Naive thymus-derived CD4-positive, alpha-beta T cell (primary cell): ENCODE results near the gene DIPK1C. TPM values are rescaled to one million over a fixed set of nuclear protein-coding genes. Genes with fewer than 3 reads are reported as not detected.

ENCODE experiments used
- ATAC-seq: fragments of 150-1000 bp; cut with Tn5 transposase; 2 replicates; pipeline ENCODE4 v1.10.0; 2021; ENCODE audit warnings: mild to moderate bottlenecking, moderate library complexity
- CTCF ChIA-PET: fragments of 350-600 bp; sonication (Branson Sonifier 250); formaldehyde crosslinking; loops from one replicate; lab custom pipeline; 2021; ENCODE audit warnings: antibody characterized with exemption; lab: Charles Lee
- POLR2A ChIA-PET: fragments of 350-600 bp; sonication (Branson Sonifier 250); formaldehyde crosslinking; loops from one replicate; lab custom pipeline; 2021; ENCODE audit warnings: antibody characterized with exemption, inconsistent platforms; lab: Charles Lee
- DNase-seq, 9 donors: peaks; one replicate each; pipeline versions ENCODE4 v3.0.0 to v3.0.0-alpha.2; 2020 to 2022; ENCODE audit warnings: mixed read lengths in 1 of 9
- H3K27ac ChIP-seq: one replicate; pipeline ENCODE4 v1.7.0; 2013; ENCODE audit warnings: mild to moderate bottlenecking, low read depth, low read length, moderate library complexity
- H3K27me3 ChIP-seq, 2 donors: one replicate each; pipeline ENCODE4 v1.7.0; 2013; ENCODE audit warnings: low read length in 2 of 2, mild to moderate bottlenecking in 2 of 2, moderate library complexity in 2 of 2; ENCODE audit not compliant: control insufficient read depth in 2 of 2, insufficient read depth in 2 of 2
- H3K36me3 ChIP-seq, 3 experiments: 1 replicate in 2 of 3; 2 replicates in 1 of 3; pipeline ENCODE4 v1.7.0; 2013; ENCODE audit warnings: low read length in 3 of 3, mild to moderate bottlenecking in 3 of 3, moderate library complexity in 1 of 3; ENCODE audit not compliant: insufficient read depth in 3 of 3, control insufficient read depth in 2 of 3
- H3K4me1 ChIP-seq, 2 donors: one replicate each; pipeline ENCODE4 v1.7.0; 2013; ENCODE audit warnings: low read length in 2 of 2, mild to moderate bottlenecking in 2 of 2, moderate library complexity in 1 of 2; ENCODE audit not compliant: control insufficient read depth in 2 of 2, insufficient read depth in 2 of 2
- H3K4me3 ChIP-seq: 2 replicates; pipeline ENCODE4 v1.7.0; 2013; ENCODE audit warnings: mild to moderate bottlenecking, low read length
- H3K9me3 ChIP-seq, 3 experiments: 1 replicate in 2 of 3; 2 replicates in 1 of 3; pipeline ENCODE4 v1.7.0; 2013; ENCODE audit warnings: low read length in 3 of 3; ENCODE audit not compliant: control insufficient read depth in 2 of 3
- H3K27ac Mint-ChIP-seq, 9 donors: one replicate each; pipeline ENCODE4 v1.8.0; 2020 to 2022; ENCODE audit warnings: mixed read lengths in 9 of 9, mild to moderate bottlenecking in 8 of 9, moderate library complexity in 5 of 9, inconsistent platforms in 2 of 9
- H3K27me3 Mint-ChIP-seq, 5 donors: one replicate each; pipeline ENCODE4 v1.8.0; 2021 to 2022; ENCODE audit warnings: mixed read lengths in 5 of 5, mild to moderate bottlenecking in 1 of 5
- H3K36me3 Mint-ChIP-seq, 5 donors: one replicate each; pipeline ENCODE4 v1.8.0; 2020 to 2022; ENCODE audit warnings: mixed read lengths in 5 of 5, mild to moderate bottlenecking in 3 of 5, inconsistent platforms in 1 of 5
- H3K4me1 Mint-ChIP-seq, 7 donors: one replicate each; pipeline ENCODE4 v1.8.0; 2020 to 2022; ENCODE audit warnings: mixed read lengths in 7 of 7, mild to moderate bottlenecking in 3 of 7, inconsistent platforms in 1 of 7
- H3K4me3 Mint-ChIP-seq, 10 donors: one replicate each; pipeline ENCODE4 v1.8.0; 2020 to 2022; ENCODE audit warnings: mild to moderate bottlenecking in 10 of 10, mixed read lengths in 10 of 10, moderate library complexity in 6 of 10, inconsistent platforms in 2 of 10
- H3K9me3 Mint-ChIP-seq, 11 donors: one replicate each; pipeline ENCODE4 v1.8.0; 2020 to 2022; ENCODE audit warnings: mixed read lengths in 11 of 11, mild to moderate bottlenecking in 4 of 11, inconsistent platforms in 1 of 11, moderate library complexity in 1 of 11
- intact Hi-C, 2 donors: fragments of 100-400 bp; cut with micrococcal nuclease; formaldehyde crosslinking; loops; one replicate each; pipeline ENCODE4 v1.15.1; 2023
- polyA plus RNA-seq, 2 donors: library from polyadenylated mRNA; unstranded; fragments of 300-500 nt; fragmentation: Illumina TruSeq; gene quantifications; one replicate each; pipeline ENCODE4 v1.2.3, GENCODE V29; 2021
- total RNA-seq, 6 experiments: library from RNA in 5 of 6; stranded (reverse) in 5 of 6; gene quantifications; 1 replicate in 5 of 6; 2 replicates in 1 of 6; pipeline ENCODE4 v1.2.3 and lab custom pipeline; 2021 to 2026

DIPK1C gene
- total and polyA plus RNA-seq, 7 experiments from 2014 or later: not detected

DNA sequence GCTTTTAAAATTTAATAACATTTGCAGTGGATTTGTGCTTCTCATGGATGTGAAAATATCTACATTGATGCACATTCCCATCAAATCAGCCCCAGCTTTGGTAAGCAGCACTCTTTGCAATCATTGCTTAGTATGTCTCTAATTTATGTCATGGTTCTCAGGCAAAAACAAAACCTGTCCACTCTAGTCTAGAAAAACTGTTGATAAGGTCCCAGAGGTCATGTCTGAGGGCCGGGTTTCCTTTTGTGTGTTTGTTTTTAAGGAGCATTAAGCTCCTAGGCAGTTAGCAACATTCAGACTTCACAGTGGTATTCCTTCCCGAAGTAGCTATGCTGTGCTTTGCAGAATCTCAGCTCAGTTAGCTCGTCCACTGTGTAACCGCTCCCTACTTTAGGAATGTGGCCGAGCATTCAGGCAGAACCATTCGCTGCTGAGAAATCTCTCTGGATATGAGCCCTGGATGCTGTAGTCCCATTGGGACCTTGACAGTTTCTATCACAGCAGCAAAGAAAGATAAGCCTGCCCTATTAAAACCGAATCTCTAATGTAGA is 4.0 kb downstream of the DIPK1C start:
- H3K9me3 Mint-ChIP-seq: no peaks in the 10 kb centered on the region
- no peaks in the 10 kb centered on the region for H3K36me3 Mint-ChIP-seq
- DNase-seq: no peak
- no peaks in the 10 kb centered on the region for H3K36me3 ChIP-seq
- H3K27me3 Mint-ChIP-seq: peaks cover 24 to 51% (median 31%) of the 10 kb centered on the region in 5 donors
- peaks cover 0 to 15% (median 9%) of the 10 kb centered on the region in 7 donors for H3K4me1 Mint-ChIP-seq
- POLR2A ChIA-PET: no interaction called here
- intact Hi-C loops: no loop called here
- H3K9me3 ChIP-seq: no peaks in the 10 kb centered on the region
- no peak overlapping the region for H3K27ac ChIP-seq
- H3K27ac Mint-ChIP-seq: no peak overlapping the region
- no peak overlapping the region for H3K4me3 Mint-ChIP-seq
- CTCF ChIA-PET: interaction anchor here (0.5 to 0.8 kb wide), 3 partner anchors 41 to 111 kb away, joined by 4 read pairs; no protein-coding TSS in a partner anchor
- H3K27me3 ChIP-seq: no peaks in the 10 kb centered on the region
- no peak for ATAC-seq
- H3K4me1 ChIP-seq: peaks cover 0 to 4% of the 10 kb centered on the region in 2 donors
- H3K4me3 ChIP-seq: no peak overlapping the region

DNA sequence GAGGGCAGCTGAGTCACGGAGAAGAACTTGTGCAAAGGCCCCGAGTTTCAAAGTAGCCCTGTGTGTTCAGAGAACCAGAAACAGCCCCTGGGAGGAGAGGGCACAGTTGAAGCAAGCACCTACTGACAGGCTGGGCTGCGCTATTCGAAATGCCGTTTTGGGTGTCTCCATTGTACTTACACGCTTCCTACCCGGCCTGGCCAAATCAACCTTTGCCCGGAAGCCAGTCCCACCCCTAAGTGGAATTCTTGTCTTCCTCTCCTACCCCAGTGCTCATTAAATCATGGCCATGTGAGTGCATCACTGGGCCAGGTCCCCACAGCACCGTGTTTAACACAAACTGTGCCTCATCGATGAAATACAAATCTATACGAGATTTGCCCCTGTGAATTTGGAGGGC is 6.0 kb downstream of the DIPK1C start:
- H3K9me3 Mint-ChIP-seq: no peaks in the 10 kb centered on the region
- Histone ChIP-seq H3K36me3 (no peaks in the 10 kb centered on the region), H3K4me3 (no peak overlapping the region), H3K9me3 (no peaks in the 10 kb centered on the region), H3K4me1 (no peaks in the 10 kb centered on the region), H3K27ac (no peak overlapping the region), H3K27me3 (no peaks in the 10 kb centered on the region)
- intact Hi-C loops: no loop called here
- POLR2A ChIA-PET: no interaction called here
- peaks cover 0 to 4% (median 0%) of the 10 kb centered on the region in 7 donors for H3K4me1 Mint-ChIP-seq
- H3K27me3 Mint-ChIP-seq: peaks cover 15 to 43% (median 21%) of the 10 kb centered on the region in 5 donors
- H3K4me3 Mint-ChIP-seq: no peak overlapping the region
- DNase-seq (no peak), ATAC-seq (no peak)
- H3K36me3 Mint-ChIP-seq: no peaks in the 10 kb centered on the region
- CTCF ChIA-PET: no interaction called here
- no peak overlapping the region for H3K27ac Mint-ChIP-seq

DNA sequence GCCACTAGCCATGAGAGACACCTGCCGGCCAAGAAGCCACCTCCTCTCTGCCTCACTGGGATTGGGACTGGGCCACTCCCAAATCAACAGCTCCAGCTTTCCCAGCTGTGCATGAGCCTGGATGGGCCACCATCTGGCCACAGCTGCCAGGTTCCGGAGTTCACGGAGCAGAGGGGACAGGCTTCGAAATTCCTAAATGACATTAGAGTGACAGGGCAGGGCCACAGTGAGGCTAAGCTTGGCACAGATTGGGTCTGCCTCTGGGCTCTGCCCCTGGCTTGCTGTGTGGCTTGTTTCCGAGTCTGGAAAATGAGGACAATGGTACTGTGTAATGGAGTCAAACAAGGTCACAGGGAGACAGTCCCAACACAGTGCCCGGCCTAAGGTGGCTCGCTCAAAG is 6.5 kb downstream of the DIPK1C start:
- H3K27me3 Mint-ChIP-seq: peaks cover 15 to 38% (median 20%) of the 10 kb centered on the region in 5 donors
- Histone ChIP-seq H3K4me3 (no peak overlapping the region), H3K9me3 (no peaks in the 10 kb centered on the region), H3K36me3 (no peaks in the 10 kb centered on the region), H3K27ac (no peak overlapping the region), H3K4me1 (no peaks in the 10 kb centered on the region), H3K27me3 (no peaks in the 10 kb centered on the region)
- intact Hi-C loops: no loop called here
- no peak overlapping the region for H3K27ac Mint-ChIP-seq
- H3K36me3 Mint-ChIP-seq: no peaks in the 10 kb centered on the region
- DNase-seq (no peak), ATAC-seq (no peak)
- no peak overlapping the region for H3K4me3 Mint-ChIP-seq
- CTCF ChIA-PET: no interaction called here
- POLR2A ChIA-PET: interaction anchor here (0.5 kb wide), 1 partner anchor 54 kb away, joined by 3 read pairs; no protein-coding TSS in a partner anchor
- H3K4me1 Mint-ChIP-seq: no peaks in the 10 kb centered on the region
- H3K9me3 Mint-ChIP-seq: no peaks in the 10 kb centered on the region

DNA sequence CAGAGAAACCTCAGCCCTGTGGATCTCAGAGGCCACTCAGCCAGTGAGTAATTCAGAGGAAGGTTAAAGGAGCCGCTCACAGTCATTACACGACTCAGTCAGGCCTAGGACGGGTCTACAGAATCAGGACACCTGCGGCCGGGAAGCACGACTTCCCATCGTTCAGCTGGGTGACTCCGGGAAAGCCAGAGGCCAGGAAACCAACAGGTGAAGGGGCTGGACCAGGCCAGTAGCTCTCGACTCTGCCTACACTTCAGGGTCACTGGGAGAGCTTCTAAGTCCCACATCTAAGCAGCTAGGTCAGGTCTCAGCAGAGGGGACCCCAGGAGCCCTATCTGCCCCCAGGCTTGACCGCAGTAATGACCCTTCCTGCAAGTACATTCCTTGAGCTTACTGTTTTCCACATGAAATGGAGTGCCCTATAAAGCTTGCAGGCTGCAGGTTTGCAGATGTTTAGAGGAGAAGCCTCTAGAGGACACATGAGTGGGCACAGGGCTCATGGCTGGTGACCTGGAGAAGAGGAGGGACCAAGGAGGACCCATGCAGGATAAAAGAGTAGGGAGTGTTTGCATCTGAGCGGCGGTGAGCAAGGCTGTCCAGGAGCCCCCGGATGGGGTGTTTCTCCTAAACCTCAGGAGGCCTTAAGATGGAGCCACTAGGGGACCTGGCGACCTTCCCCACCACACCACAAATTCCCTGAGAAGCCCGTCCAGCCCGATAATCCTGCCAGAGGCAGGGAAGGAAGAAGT is 9.5 kb downstream of the DIPK1C start:
- no peak for ATAC-seq
- no peaks in the 10 kb centered on the region for H3K36me3 ChIP-seq
- Mint-ChIP-seq H3K4me3 (no peak overlapping the region), H3K27me3 (peaks cover 0 to 12% (median 4%) of the 10 kb centered on the region in 5 donors), H3K4me1 (peaks cover 0 to 2% (median 0%) of the 10 kb centered on the region in 7 donors), H3K27ac (no peak overlapping the region), H3K36me3 (no peaks in the 10 kb centered on the region), H3K9me3 (no peaks in the 10 kb centered on the region)
- H3K4me1 ChIP-seq: no peaks in the 10 kb centered on the region
- no peaks in the 10 kb centered on the region for H3K27me3 ChIP-seq
- no peak overlapping the region for H3K27ac ChIP-seq
- DNase-seq: no peak
- H3K9me3 ChIP-seq: no peaks in the 10 kb centered on the region
- ChIA-PET CTCF (no interaction called here), POLR2A (interaction anchor here (1.0 kb wide), 1 partner anchor 13 kb away, joined by 3 read pairs; no protein-coding TSS in a partner anchor)
- no peak overlapping the region for H3K4me3 ChIP-seq
- intact Hi-C loops: no loop called here

DNA sequence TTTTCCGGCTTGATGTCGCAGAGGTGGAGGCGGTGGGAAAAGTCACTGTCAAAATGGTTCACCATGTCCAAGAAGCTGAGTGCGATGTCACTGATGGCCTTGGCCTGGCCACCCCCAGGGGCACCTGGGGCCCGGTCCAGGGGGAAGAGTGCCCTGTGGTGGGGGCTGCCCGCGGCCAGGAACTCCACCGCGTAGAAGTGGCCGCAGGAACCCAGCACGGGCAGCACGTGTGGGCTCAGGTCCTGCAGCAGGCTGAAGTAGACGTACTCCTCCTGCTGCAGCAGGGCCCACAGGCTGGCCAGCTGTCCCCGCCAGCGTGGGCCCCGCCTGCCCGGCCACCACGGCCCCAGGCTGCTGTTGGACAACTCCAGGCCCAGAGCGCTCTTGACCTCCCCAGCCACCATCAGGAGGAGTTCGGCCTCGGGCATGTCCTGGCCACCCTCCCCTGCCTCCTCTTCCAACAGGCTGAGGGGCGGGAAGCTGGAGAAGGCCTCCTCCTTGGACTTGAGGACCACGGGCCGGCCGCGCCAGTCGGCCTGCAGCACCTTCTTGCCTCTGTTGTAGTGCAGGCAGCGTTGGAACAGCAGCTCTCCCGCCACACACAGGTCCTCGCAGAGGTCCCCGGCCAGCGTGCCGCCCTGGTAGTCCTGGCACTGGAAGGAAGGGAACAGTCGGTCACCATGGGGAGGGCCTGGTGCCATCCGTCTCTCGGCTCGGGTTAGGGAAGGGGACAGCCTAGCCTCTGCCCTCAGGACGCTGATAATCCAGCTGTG is 10.3 kb downstream of the DIPK1C start:
- no peaks in the 10 kb centered on the region for H3K36me3 Mint-ChIP-seq
- Histone ChIP-seq H3K27ac (no peak overlapping the region), H3K27me3 (no peaks in the 10 kb centered on the region), H3K4me3 (no peak overlapping the region), H3K9me3 (no peaks in the 10 kb centered on the region), H3K36me3 (no peaks in the 10 kb centered on the region), H3K4me1 (no peaks in the 10 kb centered on the region)
- DNase-seq: no peak
- ChIA-PET POLR2A (interaction anchor here (1.0 kb wide), 1 partner anchor 13 kb away, joined by 3 read pairs; no protein-coding TSS in a partner anchor), CTCF (no interaction called here)
- peaks cover 0 to 2% (median 0%) of the 10 kb centered on the region in 7 donors for H3K4me1 Mint-ChIP-seq
- no peak overlapping the region for H3K4me3 Mint-ChIP-seq
- H3K27me3 Mint-ChIP-seq: peaks cover 0 to 6% (median 4%) of the 10 kb centered on the region in 5 donors
- H3K9me3 Mint-ChIP-seq: no peaks in the 10 kb centered on the region
- ATAC-seq: no peak
- intact Hi-C loops: no loop called here
- no peak overlapping the region for H3K27ac Mint-ChIP-seq

DNA sequence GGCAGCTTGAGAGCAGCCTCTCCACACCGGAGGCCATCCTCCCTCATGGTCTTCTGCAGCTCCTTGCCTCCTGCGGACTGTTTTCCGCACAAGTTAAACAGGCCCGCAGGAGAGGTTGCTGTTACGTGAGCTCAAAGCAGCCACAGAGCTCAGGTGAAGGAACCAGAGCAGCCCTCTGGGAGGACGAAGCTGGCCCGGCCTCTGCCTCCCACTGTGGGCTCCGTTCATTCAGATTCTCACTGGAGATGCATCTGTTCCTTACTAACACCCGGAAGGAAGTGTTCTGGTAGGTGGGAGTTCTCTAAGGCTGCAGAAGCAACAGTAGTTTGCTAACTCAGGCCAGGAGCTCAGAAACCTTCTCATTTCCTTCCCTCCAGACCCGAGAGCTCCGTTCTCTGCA is 10.9 kb downstream of the DIPK1C start:
- intact Hi-C loops: no loop called here

More for the DNA sequence above, 10.9 kb downstream of the DIPK1C start:
- ChIA-PET CTCF (no interaction called here), POLR2A (interaction anchor here (0.7 kb wide), 1 partner anchor 33 kb away, joined by 3 read pairs; no protein-coding TSS in a partner anchor)
- no peaks in the 10 kb centered on the region for H3K9me3 Mint-ChIP-seq
- H3K27ac ChIP-seq: no peak overlapping the region
- H3K27me3 ChIP-seq: no peaks in the 10 kb centered on the region
- H3K36me3 Mint-ChIP-seq: no peaks in the 10 kb centered on the region
- H3K27me3 Mint-ChIP-seq: peaks cover 0 to 6% (median 4%) of the 10 kb centered on the region in 5 donors
- ATAC-seq (no peak), DNase-seq (no peak)
- peaks cover 0 to 2% (median 0%) of the 10 kb centered on the region in 7 donors for H3K4me1 Mint-ChIP-seq
- H3K4me3 ChIP-seq: no peak overlapping the region
- H3K4me3 Mint-ChIP-seq: no peak overlapping the region
- no peaks in the 10 kb centered on the region for H3K9me3 ChIP-seq
- no peaks in the 10 kb centered on the region for H3K4me1 ChIP-seq
- H3K27ac Mint-ChIP-seq: no peak overlapping the region
- no peaks in the 10 kb centered on the region for H3K36me3 ChIP-seq
